HG03045 (cell line): ENCODE results near the gene RSAD2.
"Not testable (repeated sequence)": the region's sequence is repeated elsewhere in the genome, so short reads cannot be mapped to it uniquely, and the experiment has no call there.

Experiments
- ATAC-seq: cut with Tn5 transposase; IDR thresholded peaks from one replicate; pipeline ENCODE4 v1.9.1; 2021; ENCODE audit warnings: mild to moderate bottlenecking, moderate library complexity; ENCODE audit not compliant: unreplicated experiment

RSAD2 gene

DNA sequence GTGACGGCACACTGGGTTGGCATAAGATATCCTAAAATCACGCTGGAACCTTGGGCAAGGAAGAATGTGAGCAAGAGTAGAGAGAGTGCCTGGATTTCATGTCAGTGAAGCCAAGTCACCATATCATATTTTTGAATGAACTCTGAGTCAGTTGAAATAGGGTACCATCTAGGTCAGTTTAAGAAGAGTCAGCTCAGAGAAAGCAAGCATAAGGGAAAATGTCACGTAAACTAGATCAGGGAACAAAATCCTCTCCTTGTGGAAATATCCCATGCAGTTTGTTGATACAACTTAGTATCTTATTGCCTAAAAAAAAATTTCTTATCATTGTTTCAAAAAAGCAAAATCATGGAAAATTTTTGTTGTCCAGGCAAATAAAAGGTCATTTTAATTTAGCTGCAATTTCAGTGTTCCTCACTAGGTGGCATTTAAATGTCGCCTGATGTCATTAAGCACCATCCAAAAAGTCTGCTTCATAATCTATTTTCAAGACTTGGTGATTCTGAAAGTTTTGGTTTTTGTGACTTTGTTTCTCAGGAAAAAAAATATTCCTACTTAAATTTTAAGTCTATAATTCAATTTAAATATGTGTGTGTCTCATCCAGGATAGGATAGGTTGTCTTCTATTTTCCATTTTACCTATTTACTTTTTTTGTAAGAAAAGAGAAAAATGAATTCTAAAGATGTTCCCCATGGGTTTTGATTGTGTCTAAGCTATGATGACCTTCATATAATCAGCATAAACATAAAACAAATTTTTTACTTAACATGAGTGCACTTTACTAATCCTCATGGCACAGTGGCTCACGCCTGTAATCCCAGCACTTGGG, 19.6 kb downstream of the RSAD2 start:
- ATAC-seq, result no peak

DNA sequence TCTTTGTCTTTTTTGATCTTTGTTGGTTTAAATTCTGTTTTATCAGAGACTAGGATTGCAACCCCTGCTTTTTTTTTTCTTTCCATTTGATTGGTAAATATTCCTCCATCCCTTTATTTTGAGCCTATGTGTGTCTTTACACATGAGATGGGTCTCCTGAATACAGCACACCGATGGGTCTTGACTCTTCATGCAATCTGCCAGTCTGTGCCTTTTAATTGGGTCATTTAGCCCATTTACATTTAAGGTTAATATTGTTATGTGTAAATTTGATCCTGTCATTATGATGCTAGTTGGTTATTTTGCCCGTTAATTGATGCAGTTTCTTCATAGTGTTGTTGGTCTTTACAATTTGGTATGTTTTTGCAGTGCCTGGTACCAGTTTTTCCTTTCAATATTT, 25.0 kb downstream of the RSAD2 start:
- ATAC-seq, result not testable (repeated sequence)

DNA sequence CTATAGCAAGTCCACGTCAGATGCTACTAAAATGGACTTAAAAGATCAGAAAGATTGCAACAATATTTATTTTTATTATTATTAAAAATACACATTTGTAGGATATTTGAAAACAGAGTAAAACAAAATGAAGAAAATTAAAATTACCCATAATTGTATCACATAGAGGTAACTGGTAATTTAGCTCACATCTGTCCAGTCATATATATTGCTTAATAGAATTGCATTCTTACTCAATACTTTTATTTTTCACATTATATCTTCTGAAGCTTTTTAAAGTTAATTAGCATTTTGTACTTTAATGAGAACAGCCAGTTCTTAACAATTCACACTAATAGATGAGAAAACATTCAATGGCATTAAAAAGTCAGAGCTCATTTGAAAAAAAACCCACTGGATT, 28.1 kb downstream of the RSAD2 start:
- ATAC-seq, result no peak

DNA sequence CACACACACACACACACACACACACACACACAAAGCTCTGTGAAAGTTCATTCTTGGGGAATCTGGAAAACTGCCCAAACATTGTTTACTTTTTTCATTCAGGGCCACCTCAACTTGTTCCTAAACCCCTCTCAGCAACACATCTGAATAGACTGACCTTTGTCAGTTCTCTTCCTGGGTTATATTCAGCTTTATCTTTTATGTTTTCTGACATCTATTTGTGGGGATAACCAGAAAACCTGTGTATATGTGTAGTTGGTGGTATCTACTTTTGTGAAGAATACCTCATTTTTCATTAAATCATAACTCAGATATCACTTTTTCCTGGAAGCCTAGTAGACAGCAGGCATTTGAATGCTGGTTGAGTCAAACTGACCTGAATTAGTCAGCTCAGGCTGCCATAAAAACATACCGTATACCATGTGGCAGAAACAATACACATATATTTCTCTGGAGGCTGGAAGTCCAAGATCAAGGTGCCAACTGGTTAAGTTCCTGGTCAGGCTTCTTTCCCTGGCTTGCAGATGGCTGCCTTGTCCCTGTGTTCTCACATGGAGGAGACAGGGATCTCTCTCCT, 28.7 kb downstream of the RSAD2 start:
- no peak for ATAC-seq

GRCh38 chr2:6908291-6908690, 30.7 kb downstream of the RSAD2 start:
- ATAC-seq, result no peak

- ATAC-seq, result peak; percentile 98
Measured at GRCh38 chr2:6909431-6910385, 32.1 kb downstream of the RSAD2 start.

DNA sequence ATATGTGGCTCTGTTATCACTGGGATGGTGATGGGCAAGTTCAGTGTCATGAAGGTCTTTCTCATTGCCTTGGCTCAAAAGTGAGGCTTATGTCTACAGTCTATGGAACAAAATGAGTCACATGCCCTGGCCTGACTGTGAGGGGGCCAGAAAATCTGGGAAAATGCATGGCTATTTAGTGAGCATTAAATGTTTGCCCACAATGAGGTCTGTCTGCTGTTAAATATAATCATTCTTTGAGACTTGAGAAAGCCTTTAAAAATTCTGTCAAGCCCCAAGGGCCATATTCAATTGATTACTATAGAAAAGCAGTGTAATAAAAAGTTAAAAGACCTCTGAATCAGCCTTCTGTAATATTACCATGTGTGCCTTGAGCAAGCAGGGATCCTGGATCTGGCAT, 34.1 kb downstream of the RSAD2 start:
- no peak for ATAC-seq

- no peak for ATAC-seq
Measured at GRCh38 chr2:6913415-6914157, 36.0 kb downstream of the RSAD2 start.

DNA sequence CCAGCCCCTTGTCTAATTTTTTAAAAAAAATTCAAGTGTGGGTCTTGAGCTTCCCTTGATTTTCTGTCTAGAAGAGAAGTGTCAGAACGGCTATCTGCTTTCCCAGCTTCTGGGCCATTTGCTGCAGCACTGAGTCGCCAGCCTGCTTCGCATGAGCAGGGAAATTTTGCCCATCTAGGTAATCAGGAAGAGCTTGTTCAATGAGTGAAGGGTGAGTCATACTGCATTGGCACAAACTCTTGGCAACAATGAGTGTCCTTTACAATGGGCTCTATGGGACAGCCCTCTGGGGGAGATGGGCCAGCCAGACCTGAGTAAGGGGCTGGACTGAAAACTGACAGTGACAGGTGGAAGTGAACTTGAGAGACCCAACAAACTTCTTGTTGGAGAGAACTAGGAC, 37.3 kb downstream of the RSAD2 start:
- no peak for ATAC-seq

DNA sequence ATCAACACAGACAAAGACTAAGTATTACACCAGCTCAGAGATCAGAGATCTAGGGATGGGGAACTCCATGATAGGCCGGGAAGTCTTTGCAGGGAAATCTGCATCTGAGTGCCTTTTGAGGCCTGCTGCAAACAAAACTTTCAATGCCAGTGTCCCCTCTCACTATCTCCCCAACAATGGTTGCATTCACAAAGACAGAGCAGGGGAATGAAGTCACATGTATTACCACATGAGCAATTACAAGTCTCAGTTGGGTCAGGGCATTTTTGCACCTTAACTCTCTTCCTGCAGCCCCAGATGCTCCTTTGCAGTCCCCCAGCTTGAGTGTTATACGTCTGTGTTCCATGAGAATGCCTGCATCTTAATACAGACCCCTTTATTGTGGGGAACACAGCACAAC, 37.8 kb downstream of the RSAD2 start:
- ATAC-seq, result no peak

GRCh38 chr2:6916224-6916623, 38.6 kb downstream of the RSAD2 start:
- ATAC-seq, result no peak

- ATAC-seq, result no peak
Measured at GRCh38 chr2:6916736-6917070, 39.1 kb downstream of the RSAD2 start.

DNA sequence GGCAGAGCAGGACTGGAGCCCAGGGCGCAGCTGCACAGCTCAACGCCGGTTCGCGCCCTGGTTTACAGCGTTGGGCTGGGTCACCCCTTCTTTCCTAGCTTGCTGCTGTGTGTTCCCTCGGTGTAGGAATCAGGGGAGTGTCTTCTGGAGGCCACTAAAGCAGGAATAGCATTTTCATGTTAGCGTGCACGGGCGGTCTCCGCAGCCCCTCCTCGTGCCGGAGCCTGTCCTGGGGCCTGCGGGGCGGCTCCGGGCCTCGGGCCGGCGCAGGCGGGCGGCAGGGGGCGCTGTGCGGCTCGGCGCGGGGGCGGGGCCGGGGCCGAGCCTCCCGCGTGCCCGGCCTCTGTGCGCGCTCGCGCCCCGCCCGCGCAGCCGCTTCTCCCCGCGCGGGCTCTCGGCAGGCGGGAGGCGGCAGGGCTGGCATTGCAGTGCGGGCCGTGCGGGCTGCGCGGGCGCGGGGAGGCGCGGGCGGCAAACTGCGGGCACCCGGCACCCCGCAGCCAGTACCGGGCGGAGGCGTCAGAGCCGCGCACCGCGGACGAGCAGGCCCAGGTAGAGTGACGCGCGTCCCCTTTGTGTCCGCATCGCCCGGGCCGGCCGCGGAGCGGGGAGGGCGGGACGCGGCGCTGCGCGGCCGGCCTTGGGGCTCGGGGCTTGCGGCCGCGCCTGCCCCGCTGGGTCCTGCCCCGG, 39.6 kb downstream of the RSAD2 start, which contains the start of gene RNF144A:
Gene RNF144A, plus strand, starts transcription at position 342 of the 690 bp plus-strand sequence. CDS start 79,515 bp downstream, outside the sequence.
- peak; percentile 94 for ATAC-seq

DNA sequence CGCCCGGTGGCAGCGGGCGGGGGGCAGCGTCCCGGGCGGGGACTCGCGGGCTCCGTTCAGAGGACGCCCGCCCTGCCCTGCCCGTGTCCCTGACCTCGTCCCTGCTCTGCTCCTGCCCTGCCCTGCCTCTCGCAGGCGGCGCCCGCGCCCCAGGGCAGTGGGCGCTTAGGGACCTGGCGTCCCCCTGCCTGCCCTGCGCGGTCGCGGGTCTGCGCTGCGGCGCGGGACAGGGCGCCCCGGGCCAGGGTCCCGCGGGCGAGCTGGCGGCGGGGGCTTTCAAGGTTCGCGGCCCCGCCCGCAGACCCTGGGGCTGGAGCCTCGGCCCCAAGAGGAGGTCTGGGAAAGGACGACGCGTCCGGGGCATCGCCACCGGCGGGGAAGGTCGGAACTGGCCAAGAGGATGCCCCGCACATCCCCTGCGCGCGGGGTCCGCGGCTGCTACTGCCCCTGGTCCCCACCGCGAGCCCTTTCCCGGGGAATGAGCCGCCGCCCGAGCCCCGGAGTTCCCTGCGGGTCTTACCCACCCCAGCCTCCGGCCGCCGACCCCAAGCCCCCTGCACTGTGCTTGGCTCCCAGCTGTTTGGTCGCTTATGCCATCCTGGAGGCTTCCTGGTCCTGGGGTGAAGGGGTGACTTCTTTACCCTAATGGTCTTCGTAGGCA, 40.3 kb downstream of the RSAD2 start:
- peak; percentile 33 for ATAC-seq

DNA sequence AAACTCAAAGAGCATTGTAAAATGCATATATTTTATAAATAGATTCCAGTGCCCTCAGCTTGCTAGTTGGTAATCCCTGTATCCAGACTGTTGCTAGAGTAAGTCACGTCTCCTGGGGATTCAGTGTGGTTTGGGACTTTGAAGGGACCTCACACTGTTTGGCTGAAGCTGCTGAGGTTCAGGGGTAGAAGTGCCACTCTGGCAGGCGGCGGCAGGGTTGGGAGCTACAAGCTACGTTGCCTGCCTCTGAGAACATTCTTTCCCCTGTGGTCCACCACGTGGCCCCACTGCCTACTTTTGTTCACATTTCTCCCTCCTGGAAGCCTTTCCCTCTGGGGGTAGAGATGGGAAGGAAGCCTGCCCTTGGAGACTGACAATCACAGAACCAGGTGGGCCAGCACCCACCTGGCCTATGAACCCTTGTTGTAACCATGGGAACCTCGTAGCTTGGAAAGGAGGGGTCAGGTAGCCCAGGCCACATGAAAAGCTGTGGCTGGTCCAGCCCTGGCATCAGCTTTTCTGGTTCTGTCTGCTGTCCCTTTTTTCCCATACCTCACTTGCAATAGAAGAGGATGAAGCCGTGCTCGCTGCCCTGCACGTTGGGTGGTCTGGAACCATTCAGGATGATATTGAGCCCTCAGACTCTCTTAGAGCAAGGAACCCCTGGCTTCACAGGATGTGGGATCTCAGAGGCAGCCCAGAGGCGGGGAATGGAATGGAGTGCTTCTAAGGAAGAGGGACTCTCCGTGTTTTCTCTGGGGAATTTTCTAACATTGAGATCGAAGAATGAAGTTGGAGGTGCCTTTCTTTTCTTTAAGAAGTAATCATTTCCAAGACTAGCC, 42.5 kb downstream of the RSAD2 start:
- no peak for ATAC-seq

DNA sequence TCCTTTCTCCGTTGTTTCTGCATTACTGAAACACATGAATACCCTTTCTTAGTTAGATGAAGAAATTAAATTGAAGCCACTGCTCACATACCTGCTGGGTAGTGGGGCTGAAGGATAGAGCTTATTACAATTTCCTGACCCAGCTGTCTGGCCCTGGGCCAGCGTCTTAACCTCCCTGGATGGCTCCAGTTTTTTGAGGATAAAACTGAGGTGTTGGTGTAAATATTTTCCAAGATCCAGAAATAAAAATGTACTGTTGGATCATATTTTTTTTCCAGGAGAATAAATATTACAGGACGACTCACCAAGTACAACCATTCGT, 43.1 kb downstream of the RSAD2 start:
- ATAC-seq, result no peak

DNA sequence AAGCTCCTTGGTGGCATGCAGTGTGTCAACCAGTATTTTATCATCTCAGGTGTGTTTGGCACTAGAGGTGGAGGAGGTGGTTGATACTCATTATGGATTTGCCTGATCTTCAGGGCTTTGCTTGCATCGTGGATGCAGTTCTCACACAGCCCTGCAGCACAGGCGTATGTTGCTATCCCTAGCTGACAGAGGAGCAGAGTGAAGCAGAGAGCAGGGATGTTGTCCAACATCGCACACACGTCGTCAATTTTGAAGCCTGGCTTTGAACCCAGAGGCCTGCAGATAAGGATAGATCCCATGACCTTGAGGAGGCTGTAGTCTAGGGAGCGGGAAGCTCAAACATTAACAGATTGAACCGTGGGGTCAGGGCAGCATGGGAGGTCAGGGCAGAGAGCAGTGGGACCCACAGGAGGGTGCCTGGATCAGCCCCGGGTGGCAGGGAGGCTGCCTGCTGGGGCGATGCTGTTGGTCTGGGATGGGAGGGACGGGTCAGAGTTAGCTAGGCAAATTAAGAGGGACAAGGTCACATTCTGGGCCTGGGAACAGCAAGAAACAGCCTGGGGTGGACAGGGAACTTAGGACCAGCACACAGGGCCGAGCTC, 43.8 kb downstream of the RSAD2 start:
- no peak for ATAC-seq

- no peak for ATAC-seq
Measured at GRCh38 chr2:6922201-6922656, 44.7 kb downstream of the RSAD2 start.
